HG02870 (cell line): Measurements from ENCODE around the gene KPNA1.

ENCODE experiments used
- ATAC-seq: cut with Tn5 transposase; IDR thresholded peaks from one replicate; pipeline ENCODE4 v1.9.1; 2021; ENCODE audit warnings: mild to moderate bottlenecking, moderate library complexity; ENCODE audit not compliant: unreplicated experiment

The KPNA1 gene

GRCh38 chr3:122514123-122515019 is at the start of gene KPNA1:
TSS of gene KPNA1 (minus strand) at chr3:122514939. CDS start at chr3:122496565, 18,374 bp downstream.
- ATAC-seq = peak; percentile 87

- peak; percentile 59 for ATAC-seq
These were observed 49.6 kb upstream of the KPNA1 start, which contains the start of the genes DTX3L and PARP9 for GRCh38 chr3:122564155-122564912. TSS of gene DTX3L (plus strand) at chr3:122564338. CDS start at chr3:122564427, 89 bp downstream. TSS of gene PARP9 (minus strand) at chr3:122564300. CDS start at chr3:122559620, 4,680 bp downstream.

GRCh38 chr3:122563717-122564025 is 48.9 kb upstream of the KPNA1 start:
- no peak for ATAC-seq

GRCh38 chr3:122562923-122563716 is 48.4 kb upstream of the KPNA1 start:
- no peak for ATAC-seq

- ATAC-seq = no peak
These were observed 45.9 kb upstream of the KPNA1 start for GRCh38 chr3:122560680-122561079.

- ATAC-seq = no peak
These were observed 45.2 kb upstream of the KPNA1 start for GRCh38 chr3:122559906-122560305.

GRCh38 chr3:122558605-122559004 is 43.9 kb upstream of the KPNA1 start:
- no peak for ATAC-seq

- ATAC-seq = no peak
These were observed 42.6 kb upstream of the KPNA1 start for GRCh38 chr3:122557356-122557755.

- ATAC-seq = no peak
These were observed 40.7 kb upstream of the KPNA1 start for GRCh38 chr3:122555275-122556071.

GRCh38 chr3:122553171-122553570 is 38.4 kb upstream of the KPNA1 start:
- ATAC-seq = no peak

GRCh38 chr3:122548619-122549018 is 33.9 kb upstream of the KPNA1 start:
- no peak for ATAC-seq

- ATAC-seq = no peak
These were observed 33.3 kb upstream of the KPNA1 start for GRCh38 chr3:122548076-122548475.

GRCh38 chr3:122546151-122546550 is 31.4 kb upstream of the KPNA1 start:
- no peak for ATAC-seq

GRCh38 chr3:122538956-122539490 is 24.3 kb upstream of the KPNA1 start:
- no peak for ATAC-seq

- no peak for ATAC-seq
These were observed 21.9 kb upstream of the KPNA1 start for GRCh38 chr3:122536632-122537001.

GRCh38 chr3:122535964-122536631 is 21.4 kb upstream of the KPNA1 start:
- no peak for ATAC-seq

GRCh38 chr3:122533931-122534334 is 19.2 kb upstream of the KPNA1 start:
- ATAC-seq = peak; percentile 100

GRCh38 chr3:122533480-122533879 is 18.7 kb upstream of the KPNA1 start:
- no peak for ATAC-seq

- ATAC-seq = no peak
These were observed 15.4 kb upstream of the KPNA1 start for GRCh38 chr3:122530164-122530563.
